Tibial nerve (tissue), 4 donors: ENCODE results near the gene FLNC. TPM values are rescaled to one million over a fixed set of nuclear protein-coding genes. Genes with fewer than 3 reads are reported as not detected.

Source experiments
- DNase-seq, 2 donors: peaks; one replicate each; pipeline ENCODE4 v3.0.0-alpha.2; 2019; ENCODE audit warnings: low spot score in 2 of 2
- H3K27ac ChIP-seq, 4 donors: fragments of 200-600 bp; sonication (generic) in 3 of 4; one replicate each; pipeline ENCODE4 v1.5.1; 2017 to 2019; ENCODE audit warnings: mild to moderate bottlenecking in 1 of 4
- H3K27me3 ChIP-seq, 2 donors: fragments of 200-600 bp; sonication (generic) in 1 of 2; one replicate each; pipeline versions ENCODE4 v1.5.1 to v1.6.0; 2017 to 2019
- H3K36me3 ChIP-seq, 3 donors: fragments of 200-600 bp; sonication (generic); one replicate each; pipeline ENCODE4 v1.5.1; 2018 to 2019
- H3K4me1 ChIP-seq, 4 donors: fragments of 200-600 bp; sonication (generic) in 3 of 4; one replicate each; pipeline ENCODE4 v1.5.1; 2017 to 2019
- H3K4me3 ChIP-seq, 4 donors: fragments of 200-600 bp; sonication (generic) in 3 of 4; one replicate each; pipeline ENCODE4 v1.5.1; 2017 to 2019; ENCODE audit warnings: mild to moderate bottlenecking in 1 of 4, moderate library complexity in 1 of 4
- H3K9me3 ChIP-seq, 4 donors: fragments of 200-600 bp; sonication (generic) in 3 of 4; one replicate each; pipeline ENCODE4 v1.5.1; 2017 to 2019
- CTCF ChIP-seq, 5 experiments: fragments of 200-600 bp in 3 of 5; fragments of 450-650 bp in 2 of 5; sonication (generic) in 3 of 5; IDR thresholded peaks; one replicate each; pipeline ENCODE4 v1.5.1; 2016 to 2019; ENCODE audit warnings: antibody characterized with exemption in 5 of 5, mild to moderate bottlenecking in 3 of 5, moderate library complexity in 2 of 5
- EP300 ChIP-seq, 2 donors: sonication (generic); formaldehyde crosslinking; IDR thresholded peaks; one replicate each; pipeline ENCODE4 v1.6.1; 2017; ENCODE audit warnings: antibody characterized with exemption in 2 of 2, mild to moderate bottlenecking in 1 of 2
- POLR2A ChIP-seq, 2 donors: fragments of 450-650 bp; IDR thresholded peaks; one replicate each; pipeline ENCODE4 v1.6.1; 2017; ENCODE audit warnings: antibody characterized with exemption in 2 of 2, mild to moderate bottlenecking in 2 of 2, moderate library complexity in 2 of 2
- WGBS, 2 donors: methylation state at CpG; one replicate each; pipeline ENCODE4 v1.1.5; 2018; 5-methylcytosine and 5-hydroxymethylcytosine counted together
- total RNA-seq, 4 donors: library from RNA; depleted of rRNA; stranded (reverse); fragments of >200 nt; gene quantifications; one replicate each; pipeline ENCODE4 v1.1.0, GENCODE V29; 2016

The FLNC gene
- total RNA-seq, 4 donors from 2014 or later = 5.5 to 13.5 (median 9.0) TPM

- Histone ChIP-seq H3K4me3 (peak overlapping the region in 1 of 4 donors; percentile 3), H3K27ac (no peak overlapping the region), H3K9me3 (no peaks in the 10 kb centered on the region), H3K4me1 (no peaks in the 10 kb centered on the region), H3K27me3 (peaks cover 0 to 23% of the 10 kb centered on the region in 2 donors), H3K36me3 (no peaks in the 10 kb centered on the region)
- peak; percentile 75 to 89 for DNase-seq
- TF ChIP-seq CTCF (IDR thresholded peaks at IDR 0.05) (peak; percentile 83 to 95 (median 92)), POLR2A (IDR thresholded peaks at IDR 0.05) (no peak)
- 45 to 46% methylated on average over 16 to 19 of the region's 19 CpGs for WGBS, 2 donors
Measured at GRCh38 chr7:128883622-128884448, 53.6 kb downstream of the FLNC start.

GRCh38 chr7:128884561-128885369, 54.6 kb downstream of the FLNC start:
- no peak for TF ChIP-seq EP300 (IDR thresholded peaks at IDR 0.05)
- H3K27ac ChIP-seq = no peak overlapping the region
- no peak for DNase-seq
- H3K27me3 ChIP-seq = peaks cover 0 to 23% of the 10 kb centered on the region in 2 donors
- no peaks in the 10 kb centered on the region for H3K36me3 ChIP-seq
- no peak overlapping the region for H3K4me3 ChIP-seq
- no peaks in the 10 kb centered on the region for H3K9me3 ChIP-seq
- WGBS, 2 donors = 82 to 83% methylated on average over 18 to 26 of the region's 26 CpGs
- no peaks in the 10 kb centered on the region for H3K4me1 ChIP-seq

- no peaks in the 10 kb centered on the region for H3K9me3 ChIP-seq
- H3K36me3 ChIP-seq = no peaks in the 10 kb centered on the region
- no peak overlapping the region for H3K27ac ChIP-seq
- DNase-seq = no peak
- peaks cover 0 to 29% of the 10 kb centered on the region in 2 donors for H3K27me3 ChIP-seq
- peaks cover 0 to 2% (median 0%) of the 10 kb centered on the region in 4 donors for H3K4me1 ChIP-seq
- WGBS, 2 donors = 94% methylated on average over 10 of the region's 10 CpGs
- no peak overlapping the region for H3K4me3 ChIP-seq
- no peak for TF ChIP-seq EP300 (IDR thresholded peaks at IDR 0.05)
- no peak for TF ChIP-seq POLR2A (IDR thresholded peaks at IDR 0.05)
- TF ChIP-seq CTCF (IDR thresholded peaks at IDR 0.05) = no peak
Measured at GRCh38 chr7:128885370-128886187, 55.4 kb downstream of the FLNC start.

GRCh38 chr7:128886391-128887168, 56.4 kb downstream of the FLNC start:
- H3K36me3 ChIP-seq = no peaks in the 10 kb centered on the region
- no peaks in the 10 kb centered on the region for H3K9me3 ChIP-seq
- 57 to 72% methylated on average over 13 to 14 of the region's 14 CpGs for WGBS, 2 donors
- peaks cover 0 to 10% (median 3%) of the 10 kb centered on the region in 4 donors for H3K4me1 ChIP-seq
- no peak overlapping the region for H3K27ac ChIP-seq
- DNase-seq = no peak
- TF ChIP-seq EP300 (IDR thresholded peaks at IDR 0.05) = no peak
- TF ChIP-seq CTCF (IDR thresholded peaks at IDR 0.05) = no peak
- TF ChIP-seq POLR2A (IDR thresholded peaks at IDR 0.05) = no peak
- H3K27me3 ChIP-seq = peaks cover 0 to 37% of the 10 kb centered on the region in 2 donors
- no peak overlapping the region for H3K4me3 ChIP-seq
